ENCODE results near the gene HPSE2.

- TF ChIP-seq EP300 (IDR thresholded peaks at IDR 0.05): no peak
- no peak for TF ChIP-seq POLR2A (IDR thresholded peaks at IDR 0.05)
These were observed 778.8 kb downstream of the HPSE2 start for GRCh38 chr10:98456686-98457482.

All from sigmoid colon (tissue), 4 donors.